PC-3 (cell line): ENCODE measurements around the gene OR2V1.

Source experiments
- EZH2phosphoT487 ChIP-seq: fragments of 300-600 bp; sonication (generic); IDR thresholded peaks from 2 replicates; pipeline ENCODE4 v1.6.1; 2018; ENCODE audit warnings: mild to moderate bottlenecking, antibody characterized with exemption, low read length, borderline replicate concordance
- TF ChIP-seq, protein P1 (sequence below): fragments of 300-600 bp; sonication (generic); conservative IDR thresholded peaks from 2 replicates; pipeline ENCODE4 v1.5.1; 2017; ENCODE audit warnings: antibody characterized with exemption, low read depth, mild to moderate bottlenecking, low read length

DNA sequence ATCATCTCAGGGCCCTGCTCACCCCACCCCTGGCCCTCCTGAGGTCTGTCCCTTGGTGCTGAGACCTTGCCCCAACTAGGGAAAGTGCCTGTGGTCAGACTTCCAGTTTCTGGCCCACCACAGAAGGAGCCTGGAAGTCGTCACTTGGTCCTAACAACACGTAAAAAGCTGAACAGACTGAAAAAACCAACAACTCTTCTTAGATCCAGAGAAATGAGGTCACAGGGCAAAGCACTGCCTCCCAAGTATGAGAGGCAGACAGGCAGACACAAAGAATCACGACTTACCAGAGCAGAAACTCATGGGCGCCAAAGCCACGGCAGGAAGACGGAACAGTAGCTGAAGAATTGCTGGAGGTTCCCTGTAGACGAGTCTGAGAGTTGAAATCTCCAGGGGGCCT lies 38.5 kb downstream of the OR2V1 start:
- TF ChIP-seq, protein P1, sequence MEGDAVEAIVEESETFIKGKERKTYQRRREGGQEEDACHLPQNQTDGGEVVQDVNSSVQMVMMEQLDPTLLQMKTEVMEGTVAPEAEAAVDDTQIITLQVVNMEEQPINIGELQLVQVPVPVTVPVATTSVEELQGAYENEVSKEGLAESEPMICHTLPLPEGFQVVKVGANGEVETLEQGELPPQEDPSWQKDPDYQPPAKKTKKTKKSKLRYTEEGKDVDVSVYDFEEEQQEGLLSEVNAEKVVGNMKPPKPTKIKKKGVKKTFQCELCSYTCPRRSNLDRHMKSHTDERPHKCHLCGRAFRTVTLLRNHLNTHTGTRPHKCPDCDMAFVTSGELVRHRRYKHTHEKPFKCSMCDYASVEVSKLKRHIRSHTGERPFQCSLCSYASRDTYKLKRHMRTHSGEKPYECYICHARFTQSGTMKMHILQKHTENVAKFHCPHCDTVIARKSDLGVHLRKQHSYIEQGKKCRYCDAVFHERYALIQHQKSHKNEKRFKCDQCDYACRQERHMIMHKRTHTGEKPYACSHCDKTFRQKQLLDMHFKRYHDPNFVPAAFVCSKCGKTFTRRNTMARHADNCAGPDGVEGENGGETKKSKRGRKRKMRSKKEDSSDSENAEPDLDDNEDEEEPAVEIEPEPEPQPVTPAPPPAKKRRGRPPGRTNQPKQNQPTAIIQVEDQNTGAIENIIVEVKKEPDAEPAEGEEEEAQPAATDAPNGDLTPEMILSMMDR: no peak
- TF ChIP-seq EZH2phosphoT487: no peak
